MM.1S (cell line): ENCODE data around the gene ZCCHC24.

ENCODE experiments used
- EZH2 ChIP-seq: fragments of 300-600 bp; sonication (generic); optimal IDR thresholded peaks from 2 replicates; pipeline ENCODE3; 2017; ENCODE audit warnings: low read depth, mild to moderate bottlenecking, antibody characterized with exemption, low read length, mixed read lengths
- TF ChIP-seq, protein P1 (sequence below): fragments of 300-600 bp; sonication (generic); IDR thresholded peaks from 2 replicates; pipeline ENCODE4 v1.5.1; 2016; ENCODE audit warnings: antibody characterized with exemption, low read length, mixed read lengths

- no peak for TF ChIP-seq EZH2
- TF ChIP-seq, protein P1, sequence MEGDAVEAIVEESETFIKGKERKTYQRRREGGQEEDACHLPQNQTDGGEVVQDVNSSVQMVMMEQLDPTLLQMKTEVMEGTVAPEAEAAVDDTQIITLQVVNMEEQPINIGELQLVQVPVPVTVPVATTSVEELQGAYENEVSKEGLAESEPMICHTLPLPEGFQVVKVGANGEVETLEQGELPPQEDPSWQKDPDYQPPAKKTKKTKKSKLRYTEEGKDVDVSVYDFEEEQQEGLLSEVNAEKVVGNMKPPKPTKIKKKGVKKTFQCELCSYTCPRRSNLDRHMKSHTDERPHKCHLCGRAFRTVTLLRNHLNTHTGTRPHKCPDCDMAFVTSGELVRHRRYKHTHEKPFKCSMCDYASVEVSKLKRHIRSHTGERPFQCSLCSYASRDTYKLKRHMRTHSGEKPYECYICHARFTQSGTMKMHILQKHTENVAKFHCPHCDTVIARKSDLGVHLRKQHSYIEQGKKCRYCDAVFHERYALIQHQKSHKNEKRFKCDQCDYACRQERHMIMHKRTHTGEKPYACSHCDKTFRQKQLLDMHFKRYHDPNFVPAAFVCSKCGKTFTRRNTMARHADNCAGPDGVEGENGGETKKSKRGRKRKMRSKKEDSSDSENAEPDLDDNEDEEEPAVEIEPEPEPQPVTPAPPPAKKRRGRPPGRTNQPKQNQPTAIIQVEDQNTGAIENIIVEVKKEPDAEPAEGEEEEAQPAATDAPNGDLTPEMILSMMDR: no peak
These were observed 62.9 kb downstream of the ZCCHC24 start for GRCh38 chr10:79382491-79382941.
